GM12801 (cell line): ENCODE measurements around the gene HOXC6.

Source experiments
- CTCF ChIP-seq: IDR thresholded peaks from one replicate; pipeline ENCODE4 v1.5.1; 2011; ENCODE audit warnings: control low read depth; ENCODE audit not compliant: insufficient read length; ENCODE audit errors: extremely low read depth

Gene HOXC6

GRCh38 chr12:53994264-53995001 lies 33.8 kb upstream of the HOXC6 start:
- TF ChIP-seq CTCF, result no peak

GRCh38 chr12:53995002-53995377 lies 33.2 kb upstream of the HOXC6 start:
- TF ChIP-seq CTCF, result no peak

- TF ChIP-seq CTCF, result no peak
Observed at GRCh38 chr12:53995378-53996239, 32.6 kb upstream of the HOXC6 start.

- TF ChIP-seq CTCF, result no peak
Observed at GRCh38 chr12:53996240-53997203, 31.7 kb upstream of the HOXC6 start.

GRCh38 chr12:53997204-53998109 lies 30.8 kb upstream of the HOXC6 start:
- no peak for TF ChIP-seq CTCF

- no peak for TF ChIP-seq CTCF
Observed at GRCh38 chr12:53998110-53998899, 29.9 kb upstream of the HOXC6 start.
